GM18909 (cell line): ENCODE results near the gene SAMD4B.

Source experiments
- ATAC-seq: cut with Tn5 transposase; IDR thresholded peaks from one replicate; pipeline ENCODE4 v1.9.1; 2021; ENCODE audit warnings: mild to moderate bottlenecking; ENCODE audit not compliant: unreplicated experiment, poor library complexity

The SAMD4B gene

GRCh38 chr19:39417463-39418181, 75.4 kb downstream of the SAMD4B start:
- no peak for ATAC-seq

- no peak for ATAC-seq
Observed at GRCh38 chr19:39419003-39419402, 76.8 kb downstream of the SAMD4B start.

GRCh38 chr19:39420769-39421168, 78.5 kb downstream of the SAMD4B start:
- ATAC-seq, result no peak

- ATAC-seq, result no peak
Observed at GRCh38 chr19:39422020-39422419, 79.8 kb downstream of the SAMD4B start.

- no peak for ATAC-seq
Observed at GRCh38 chr19:39423258-39424086, 81.3 kb downstream of the SAMD4B start.

- no peak for ATAC-seq
Observed at GRCh38 chr19:39424934-39425333, 82.7 kb downstream of the SAMD4B start.

- no peak for ATAC-seq
Observed at GRCh38 chr19:39425744-39426143, 83.5 kb downstream of the SAMD4B start.

GRCh38 chr19:39426170-39426569, 83.9 kb downstream of the SAMD4B start:
- no peak for ATAC-seq

GRCh38 chr19:39427707-39428106, 85.5 kb downstream of the SAMD4B start:
- no peak for ATAC-seq

GRCh38 chr19:39428283-39429112, 86.3 kb downstream of the SAMD4B start:
- no peak for ATAC-seq

- ATAC-seq, result no peak
Observed at GRCh38 chr19:39430675-39431593, 88.7 kb downstream of the SAMD4B start.

- ATAC-seq, result no peak
Observed at GRCh38 chr19:39432677-39433025, 90.4 kb downstream of the SAMD4B start.

- ATAC-seq, result no peak
Observed at GRCh38 chr19:39433480-39434079, 91.4 kb downstream of the SAMD4B start.

GRCh38 chr19:39434123-39435076, 92.2 kb downstream of the SAMD4B start:
- no peak for ATAC-seq
